Hair follicular keratinocyte (primary cell): ENCODE data around the gene ANKRD22. TPM values are rescaled to one million over a fixed set of nuclear protein-coding genes. Genes with fewer than 3 reads are reported as not detected.

Experiments used
- total RNA-seq: library from RNA; depleted of rRNA; stranded (reverse); fragments of >200 nt; gene quantifications from 2 replicates; pipeline ENCODE4 v1.2.3, GENCODE V29; 2015

Gene ANKRD22
- total RNA-seq: 0.31 and 0.42 TPM in 2 replicates

GRCh38 chr10:88851706-88852105 lies at the start of gene ANKRD22:
ANKRD22 (minus strand) TSS chr10:88851844; CDS start chr10:88851607, 237 bp downstream.

GRCh38 chr10:88879534-88880281 lies 28.1 kb upstream of the ANKRD22 start, which contains the start of gene STAMBPL1:
STAMBPL1 (plus strand) TSS chr10:88880245; CDS start chr10:88901709, 21,464 bp downstream.

GRCh38 chr10:88802523-88803285 lies 48.9 kb downstream of the ANKRD22 start, which contains the start of gene LIPM:
LIPM (plus strand) TSS chr10:88802730; CDS start chr10:88802897, 167 bp downstream.

Other genes starting within 250 kb of the ANKRD22 start
- gene LIPF, start 187.4 kb downstream of the ANKRD22 start, total RNA-seq: not detected in 2 replicates
- gene LIPK, start 145.6 kb downstream of the ANKRD22 start, total RNA-seq: not detected in 2 replicates
- not detected in 2 replicates for gene LIPN, start 91.8 kb downstream of the ANKRD22 start, total RNA-seq
- gene LIPM, start 49.1 kb downstream of the ANKRD22 start, total RNA-seq: not detected in 2 replicates
- gene STAMBPL1, start 28.4 kb upstream of the ANKRD22 start, total RNA-seq: 4.9 and 5.2 TPM in 2 replicates
- 19.4 and 22.3 TPM in 2 replicates for gene ACTA2, start 100.9 kb upstream of the ANKRD22 start, total RNA-seq
- gene FAS, start 139.0 kb upstream of the ANKRD22 start, total RNA-seq: 24.7 and 25.5 TPM in 2 replicates